Esophagus squamous epithelium (tissue), 5 donors: ENCODE data around the gene CAMTA1. TPM values are rescaled to one million over a fixed set of nuclear protein-coding genes. Genes with fewer than 3 reads are reported as not detected.
"Not testable (repeated sequence)": the region's sequence is repeated elsewhere in the genome, so short reads cannot be mapped to it uniquely, and the experiment has no call there.

Experiments
- DNase-seq: peaks from one replicate; lab custom pipeline; 2025; lab: John Stamatoyannopoulos, UW
- H3K27ac ChIP-seq, 4 donors: fragments of 200-600 bp; sonication (generic); one replicate each; pipeline ENCODE4 v1.5.1; 2016 to 2019; ENCODE audit warnings: mild to moderate bottlenecking in 1 of 4
- H3K27me3 ChIP-seq, 4 donors: fragments of 200-600 bp; sonication (generic); 1 replicate in 3 of 4; 2 replicates in 1 of 4; pipeline versions ENCODE4 v1.5.1 to v1.6.0; 2017 to 2021; ENCODE audit warnings: antibody characterized with exemption in 1 of 4
- H3K36me3 ChIP-seq, 3 donors: fragments of 200-600 bp; sonication (generic); one replicate each; pipeline ENCODE4 v1.5.1; 2016 to 2019
- H3K4me1 ChIP-seq, 3 donors: fragments of 200-600 bp; sonication (generic); one replicate each; pipeline ENCODE4 v1.5.1; 2017 to 2019
- H3K4me3 ChIP-seq, 4 donors: fragments of 200-600 bp; sonication (generic); 1 replicate in 3 of 4; 2 replicates in 1 of 4; pipeline ENCODE4 v1.5.1; 2016 to 2019; ENCODE audit warnings: mild to moderate bottlenecking in 2 of 4, moderate library complexity in 1 of 4
- H3K9me3 ChIP-seq, 3 donors: fragments of 200-600 bp; sonication (generic); one replicate each; pipeline ENCODE4 v1.5.1; 2016 to 2019
- POLR2A ChIP-seq, 4 donors: fragments of 450-650 bp; IDR thresholded peaks; one replicate each; pipeline ENCODE4 v1.6.1; 2017; ENCODE audit warnings: antibody characterized with exemption in 4 of 4, mild to moderate bottlenecking in 4 of 4, moderate library complexity in 3 of 4
- WGBS, 2 donors: methylation state at CpG; one replicate each; pipeline ENCODE4 v1.1.5; 2018; 5-methylcytosine and 5-hydroxymethylcytosine counted together
- intact Hi-C: fragments of 100-400 bp; cut with DNase I; formaldehyde crosslinking; loops from one replicate; pipeline ENCODE4 v1.15.0; 2022
- total RNA-seq, 4 donors: library from RNA; depleted of rRNA; stranded (reverse); fragments of >200 nt; gene quantifications; one replicate each; pipeline ENCODE4 v1.1.0, GENCODE V29; 2016
- TF ChIP-seq, protein P1 (sequence below), 6 experiments: fragments of 450-650 bp in 4 of 6; fragments of 200-600 bp in 2 of 6; sonication (generic) in 2 of 6; IDR thresholded peaks; one replicate each; pipeline ENCODE4 v1.5.1; 2016 to 2019; ENCODE audit warnings: antibody characterized with exemption in 6 of 6, mild to moderate bottlenecking in 4 of 6, moderate library complexity in 4 of 6
- donor health status: DM: yes; HTN: yes; CAD: no.

The CAMTA1 gene
- total RNA-seq, 4 donors from 2014 or later = 31.3 to 77.4 (median 45.9) TPM

GRCh38 chr1:7375781-7376660 lies 590.8 kb downstream of the CAMTA1 start:
- Histone ChIP-seq H3K4me3 (no peak overlapping the region), H3K9me3 (no peaks in the 10 kb centered on the region), H3K27me3 (peaks cover 0 to 22% (median 0%) of the 10 kb centered on the region in 4 donors), H3K27ac (no peak overlapping the region), H3K4me1 (peaks cover 0 to 16% (median 5%) of the 10 kb centered on the region in 3 donors), H3K36me3 (no peaks in the 10 kb centered on the region)
- intact Hi-C loops = no loop called here
- WGBS, 2 donors = 79 to 83% methylated on average over 5 to 6 of the region's 9 CpGs
- DNase-seq = no peak
- TF ChIP-seq, protein P1, sequence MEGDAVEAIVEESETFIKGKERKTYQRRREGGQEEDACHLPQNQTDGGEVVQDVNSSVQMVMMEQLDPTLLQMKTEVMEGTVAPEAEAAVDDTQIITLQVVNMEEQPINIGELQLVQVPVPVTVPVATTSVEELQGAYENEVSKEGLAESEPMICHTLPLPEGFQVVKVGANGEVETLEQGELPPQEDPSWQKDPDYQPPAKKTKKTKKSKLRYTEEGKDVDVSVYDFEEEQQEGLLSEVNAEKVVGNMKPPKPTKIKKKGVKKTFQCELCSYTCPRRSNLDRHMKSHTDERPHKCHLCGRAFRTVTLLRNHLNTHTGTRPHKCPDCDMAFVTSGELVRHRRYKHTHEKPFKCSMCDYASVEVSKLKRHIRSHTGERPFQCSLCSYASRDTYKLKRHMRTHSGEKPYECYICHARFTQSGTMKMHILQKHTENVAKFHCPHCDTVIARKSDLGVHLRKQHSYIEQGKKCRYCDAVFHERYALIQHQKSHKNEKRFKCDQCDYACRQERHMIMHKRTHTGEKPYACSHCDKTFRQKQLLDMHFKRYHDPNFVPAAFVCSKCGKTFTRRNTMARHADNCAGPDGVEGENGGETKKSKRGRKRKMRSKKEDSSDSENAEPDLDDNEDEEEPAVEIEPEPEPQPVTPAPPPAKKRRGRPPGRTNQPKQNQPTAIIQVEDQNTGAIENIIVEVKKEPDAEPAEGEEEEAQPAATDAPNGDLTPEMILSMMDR (IDR thresholded peaks at IDR 0.05) = no peak
- no peak for TF ChIP-seq POLR2A (IDR thresholded peaks at IDR 0.05)

DNA sequence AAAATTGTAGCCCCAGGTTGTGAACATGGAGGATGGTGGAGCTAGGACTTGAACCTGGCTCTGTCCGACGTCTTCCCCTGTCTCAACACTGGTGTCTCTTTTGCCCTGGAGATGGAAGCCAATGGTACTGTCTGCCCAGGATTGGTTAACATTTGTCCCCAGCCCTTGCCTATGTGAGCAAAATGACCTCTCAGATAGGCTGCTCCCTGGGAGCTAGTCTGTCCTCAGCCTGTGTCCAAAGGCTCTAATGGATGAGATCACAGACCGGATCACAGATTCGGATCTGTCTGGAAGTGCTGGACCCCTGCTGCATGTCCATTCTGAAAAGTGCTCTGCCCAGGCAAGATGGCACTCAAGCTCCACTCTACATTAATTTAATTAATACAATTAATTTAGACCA lies 591.4 kb downstream of the CAMTA1 start:
- Histone ChIP-seq H3K27me3 (peaks cover 0 to 22% (median 0%) of the 10 kb centered on the region in 4 donors), H3K4me3 (no peak overlapping the region), H3K27ac (no peak overlapping the region), H3K36me3 (no peaks in the 10 kb centered on the region), H3K4me1 (peaks cover 0 to 16% (median 5%) of the 10 kb centered on the region in 3 donors), H3K9me3 (no peaks in the 10 kb centered on the region)
- DNase-seq = no peak
- intact Hi-C loops = no loop called here
- WGBS, 2 donors = 83 to 94% methylated on average over 2 to 4 of the region's 4 CpGs
- TF ChIP-seq, protein P1 (IDR thresholded peaks at IDR 0.05) = no peak
- TF ChIP-seq POLR2A (IDR thresholded peaks at IDR 0.05) = no peak

GRCh38 chr1:7378346-7379130 lies 593.3 kb downstream of the CAMTA1 start:
- Histone ChIP-seq H3K27me3 (peaks cover 0 to 18% (median 0%) of the 10 kb centered on the region in 4 donors), H3K9me3 (no peaks in the 10 kb centered on the region), H3K27ac (no peak overlapping the region), H3K4me1 (peaks cover 0 to 16% (median 5%) of the 10 kb centered on the region in 3 donors), H3K4me3 (no peak overlapping the region), H3K36me3 (no peaks in the 10 kb centered on the region)
- intact Hi-C loops = no loop called here
- WGBS, 2 donors = 81 to 86% methylated on average over 13 to 14 of the region's 14 CpGs
- TF ChIP-seq, protein P1 (IDR thresholded peaks at IDR 0.05) = no peak
- TF ChIP-seq POLR2A (IDR thresholded peaks at IDR 0.05) = no peak
- DNase-seq = no peak

DNA sequence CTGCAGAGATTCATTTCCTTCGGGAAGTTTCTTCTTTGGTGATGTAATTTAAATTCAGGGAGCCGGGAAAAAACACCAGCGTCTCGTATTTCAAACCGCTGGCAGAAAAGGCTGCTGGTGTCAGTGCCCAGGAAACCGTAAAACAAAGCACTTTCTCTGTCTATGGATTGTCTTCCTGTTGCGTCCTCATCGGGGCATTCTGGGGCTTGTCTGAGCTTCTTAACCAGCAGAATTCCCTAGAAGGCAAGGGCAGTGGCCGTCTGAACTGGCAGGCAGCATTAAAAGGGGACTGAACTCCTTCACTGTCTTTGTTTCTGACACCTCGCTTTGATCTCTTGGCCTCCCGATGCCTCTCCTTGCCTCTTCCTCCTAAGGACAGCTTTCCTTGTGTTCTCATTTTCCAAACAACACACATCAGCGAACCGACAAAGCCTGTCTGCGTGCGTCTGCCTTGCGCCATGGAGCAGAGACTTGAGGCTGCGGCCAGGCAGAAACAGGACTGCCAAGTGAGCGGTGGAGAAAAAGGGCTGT lies 594.3 kb downstream of the CAMTA1 start:
- peaks cover 0 to 16% (median 5%) of the 10 kb centered on the region in 3 donors for H3K4me1 ChIP-seq
- intact Hi-C loops = no loop called here
- H3K9me3 ChIP-seq = no peaks in the 10 kb centered on the region
- H3K27me3 ChIP-seq = peaks cover 0 to 18% (median 0%) of the 10 kb centered on the region in 4 donors
- peak overlapping the region in 3 of 4 donors; percentile 31 to 64 (median 36) for H3K27ac ChIP-seq
- WGBS, 2 donors = 10 to 24% methylated on average over 18 of the region's 18 CpGs
- no peak for DNase-seq
- TF ChIP-seq, protein P1 (IDR thresholded peaks at IDR 0.05) = no peak
- no peak for TF ChIP-seq POLR2A (IDR thresholded peaks at IDR 0.05)
- peak overlapping the region in 1 of 4 donors; percentile 27 for H3K4me3 ChIP-seq
- no peaks in the 10 kb centered on the region for H3K36me3 ChIP-seq

DNA sequence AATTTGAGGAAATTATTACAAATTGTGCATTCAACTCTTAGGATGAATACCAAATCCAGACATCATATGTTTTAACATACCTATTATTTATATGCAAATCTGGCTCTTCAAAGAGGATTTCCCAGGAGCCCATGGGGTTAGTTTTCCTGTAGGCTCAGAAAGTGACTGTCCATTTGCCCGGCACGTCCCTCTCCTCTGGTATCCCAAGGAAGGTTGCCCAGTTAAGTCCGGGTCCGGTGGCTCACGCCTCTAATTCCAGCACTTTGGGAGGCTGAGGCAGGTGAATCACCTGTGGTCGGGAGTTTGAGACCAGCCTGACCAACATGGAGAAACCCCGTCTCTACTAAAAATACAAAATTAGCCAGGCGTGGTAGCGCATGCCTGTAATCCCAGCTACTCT lies 594.8 kb downstream of the CAMTA1 start:
- WGBS, 2 donors = 75 to 89% methylated on average over 6 to 9 of the region's 9 CpGs
- Histone ChIP-seq H3K4me1 (peaks cover 0 to 16% (median 5%) of the 10 kb centered on the region in 3 donors), H3K27ac (peak overlapping the region in 2 of 4 donors; percentile 31 to 64), H3K27me3 (peaks cover 0 to 18% (median 0%) of the 10 kb centered on the region in 4 donors)
- DNase-seq, H3K36me3 ChIP-seq, intact Hi-C loops, H3K4me3 ChIP-seq, H3K9me3 ChIP-seq: not testable (repeated sequence)
